Esophagus muscularis mucosa (tissue), 4 donors: ENCODE measurements around the gene ASTN2. TPM values are rescaled to one million over a fixed set of nuclear protein-coding genes. Genes with fewer than 3 reads are reported as not detected.
A peak's percentile ranks its signal among the peaks of the same experiment; 100 is the strongest.

Experiments
- DNase-seq: peaks from one replicate; pipeline ENCODE4 v3.0.0-alpha.2; 2017; ENCODE audit errors: extremely low spot score
- H3K27ac ChIP-seq, 4 donors: fragments of 200-600 bp; sonication (generic); replicated peaks in 1 of 4; 1 replicate in 3 of 4; 2 replicates in 1 of 4; pipeline ENCODE4 v1.5.1; 2016 to 2019; ENCODE audit warnings: mild to moderate bottlenecking in 1 of 4
- H3K27me3 ChIP-seq, 4 donors: fragments of 200-600 bp; sonication (generic); one replicate each; pipeline versions ENCODE4 v1.5.1 to v1.6.0; 2016 to 2019
- H3K36me3 ChIP-seq, 4 donors: fragments of 200-600 bp; sonication (generic); one replicate each; pipeline ENCODE4 v1.5.1; 2016 to 2019
- H3K4me1 ChIP-seq, 4 donors: fragments of 200-600 bp; sonication (generic); one replicate each; pipeline ENCODE4 v1.5.1; 2016 to 2019
- H3K4me3 ChIP-seq, 4 donors: fragments of 200-600 bp; sonication (generic); 1 replicate in 2 of 4; 2 replicates in 2 of 4; pipeline ENCODE4 v1.5.1; 2016 to 2019; ENCODE audit warnings: mild to moderate bottlenecking in 4 of 4, moderate library complexity in 1 of 4
- H3K9me3 ChIP-seq, 4 donors: fragments of 200-600 bp; sonication (generic); 1 replicate in 3 of 4; 2 replicates in 1 of 4; pipeline ENCODE4 v1.5.1; 2016 to 2019
- EP300 ChIP-seq: sonication (generic); formaldehyde crosslinking; IDR thresholded peaks from one replicate; pipeline ENCODE4 v1.6.1; 2017; ENCODE audit warnings: antibody characterized with exemption
- POLR2A ChIP-seq: fragments of 450-650 bp; IDR thresholded peaks from one replicate; pipeline ENCODE4 v1.6.1; 2017; ENCODE audit warnings: antibody characterized with exemption, moderate library complexity, mild to moderate bottlenecking, low read depth
- POLR2AphosphoS5 ChIP-seq, 2 donors: sonication (generic); formaldehyde crosslinking; IDR thresholded peaks; one replicate each; pipeline ENCODE4 v1.6.1; 2017; ENCODE audit warnings: antibody characterized with exemption in 2 of 2
- WGBS: methylation state at CpG from one replicate; pipeline ENCODE4 v1.1.5; 2018; 5-methylcytosine and 5-hydroxymethylcytosine counted together
- intact Hi-C: fragments of 100-400 bp; cut with DNase I; formaldehyde crosslinking; loops from one replicate; pipeline ENCODE4 v1.15.1; 2023
- total RNA-seq, 4 donors: library from RNA; depleted of rRNA; stranded (reverse); fragments of >200 nt; gene quantifications; one replicate each; pipeline versions ENCODE4 v1.1.0 to v1.2.1, GENCODE V29; 2016
- TF ChIP-seq, protein P1 (sequence below), 3 experiments: fragments of 200-600 bp in 2 of 3; fragments of 450-650 bp in 1 of 3; sonication (generic) in 2 of 3; IDR thresholded peaks; one replicate each; pipeline ENCODE4 v1.5.1; 2017 to 2019; ENCODE audit warnings: antibody characterized with exemption in 3 of 3, mild to moderate bottlenecking in 2 of 3, moderate library complexity in 1 of 3

Gene ASTN2
- total RNA-seq, 4 donors from 2014 or later = 4.2 to 6.9 (median 5.5) TPM

DNA sequence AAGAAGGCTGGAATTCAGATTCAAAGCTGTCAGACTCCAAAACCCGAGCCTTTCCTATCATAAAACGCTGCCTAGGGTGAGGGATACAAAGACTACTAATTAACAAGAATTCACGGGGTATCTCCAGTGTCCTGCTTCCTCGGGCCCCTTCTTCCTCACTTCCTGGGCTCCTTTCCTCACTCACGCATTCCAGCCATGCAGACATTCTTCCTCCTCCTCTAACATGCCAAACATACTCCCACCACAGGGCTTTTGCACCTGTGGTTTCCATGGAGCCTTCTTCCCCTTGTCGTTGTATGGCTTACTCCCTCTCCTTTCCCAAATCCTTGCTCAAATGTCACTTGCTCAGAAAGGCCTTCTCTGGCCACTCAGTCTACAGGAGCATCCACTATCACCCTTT, 919.1 kb downstream of the ASTN2 start:
- Histone ChIP-seq H3K27me3 (no peaks in the 10 kb centered on the region), H3K27ac (no peak overlapping the region), H3K4me1 (no peaks in the 10 kb centered on the region), H3K4me3 (no peak overlapping the region), H3K9me3 (no peaks in the 10 kb centered on the region), H3K36me3 (no peaks in the 10 kb centered on the region)
- DNase-seq = no peak
- TF ChIP-seq EP300 (no peak), POLR2AphosphoS5 (IDR thresholded peaks at IDR 0.05) (no peak), POLR2A (no peak)
- TF ChIP-seq, protein P1, sequence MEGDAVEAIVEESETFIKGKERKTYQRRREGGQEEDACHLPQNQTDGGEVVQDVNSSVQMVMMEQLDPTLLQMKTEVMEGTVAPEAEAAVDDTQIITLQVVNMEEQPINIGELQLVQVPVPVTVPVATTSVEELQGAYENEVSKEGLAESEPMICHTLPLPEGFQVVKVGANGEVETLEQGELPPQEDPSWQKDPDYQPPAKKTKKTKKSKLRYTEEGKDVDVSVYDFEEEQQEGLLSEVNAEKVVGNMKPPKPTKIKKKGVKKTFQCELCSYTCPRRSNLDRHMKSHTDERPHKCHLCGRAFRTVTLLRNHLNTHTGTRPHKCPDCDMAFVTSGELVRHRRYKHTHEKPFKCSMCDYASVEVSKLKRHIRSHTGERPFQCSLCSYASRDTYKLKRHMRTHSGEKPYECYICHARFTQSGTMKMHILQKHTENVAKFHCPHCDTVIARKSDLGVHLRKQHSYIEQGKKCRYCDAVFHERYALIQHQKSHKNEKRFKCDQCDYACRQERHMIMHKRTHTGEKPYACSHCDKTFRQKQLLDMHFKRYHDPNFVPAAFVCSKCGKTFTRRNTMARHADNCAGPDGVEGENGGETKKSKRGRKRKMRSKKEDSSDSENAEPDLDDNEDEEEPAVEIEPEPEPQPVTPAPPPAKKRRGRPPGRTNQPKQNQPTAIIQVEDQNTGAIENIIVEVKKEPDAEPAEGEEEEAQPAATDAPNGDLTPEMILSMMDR (IDR thresholded peaks at IDR 0.05) = no peak
- WGBS = 69% methylated on average over 6 of the region's 6 CpGs
- intact Hi-C loops = no loop called here

DNA sequence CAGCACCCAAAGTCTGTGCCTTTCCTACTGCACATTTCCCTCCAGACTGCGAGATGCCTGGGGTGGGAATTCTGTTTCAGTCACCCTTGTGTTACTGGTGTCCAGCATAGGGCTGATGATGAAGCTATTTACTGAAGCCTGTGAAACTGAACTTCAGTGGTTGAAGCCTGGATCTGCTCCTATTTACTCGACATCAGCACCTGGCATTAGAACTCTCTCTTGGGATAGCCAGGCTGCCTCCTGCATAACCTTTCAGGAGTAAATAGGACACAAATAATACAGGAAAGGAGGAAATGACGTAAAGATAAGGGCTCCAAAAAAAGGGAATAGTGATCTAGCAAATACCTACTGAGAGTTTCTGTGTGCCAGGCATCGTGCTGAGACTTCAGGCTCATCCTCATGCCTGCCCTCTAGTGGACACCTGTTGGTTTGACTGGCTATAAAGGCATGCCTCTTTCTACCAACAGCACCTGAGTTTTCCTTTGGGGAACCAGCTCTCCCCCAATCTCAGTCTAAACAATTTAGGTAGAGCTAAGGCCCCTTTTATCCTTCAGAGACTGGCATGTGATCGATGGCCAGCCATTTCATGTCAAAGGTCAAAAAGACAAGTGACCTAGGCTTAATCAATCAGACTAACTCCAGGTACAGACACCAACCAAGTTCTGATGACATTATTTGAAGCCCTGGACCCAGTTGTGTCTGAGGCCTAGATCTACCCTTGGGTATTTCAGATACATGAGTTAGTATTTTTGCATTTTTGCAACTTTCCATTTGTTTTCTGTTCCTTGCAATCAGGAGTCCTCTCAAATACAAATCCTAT, 919.8 kb downstream of the ASTN2 start:
- intact Hi-C loops = no loop called here
- H3K36me3 ChIP-seq = no peaks in the 10 kb centered on the region
- H3K27ac ChIP-seq = no peak overlapping the region
- no peak for DNase-seq
- H3K4me1 ChIP-seq = no peaks in the 10 kb centered on the region
- no peak overlapping the region for H3K4me3 ChIP-seq
- no peaks in the 10 kb centered on the region for H3K27me3 ChIP-seq
- no peaks in the 10 kb centered on the region for H3K9me3 ChIP-seq
- TF ChIP-seq POLR2A (no peak), EP300 (no peak)
- TF ChIP-seq, protein P1 (IDR thresholded peaks at IDR 0.05) = peak; percentile 9 to 53 (median 42)
- WGBS = 82% methylated on average over 5 of the region's 5 CpGs

DNA sequence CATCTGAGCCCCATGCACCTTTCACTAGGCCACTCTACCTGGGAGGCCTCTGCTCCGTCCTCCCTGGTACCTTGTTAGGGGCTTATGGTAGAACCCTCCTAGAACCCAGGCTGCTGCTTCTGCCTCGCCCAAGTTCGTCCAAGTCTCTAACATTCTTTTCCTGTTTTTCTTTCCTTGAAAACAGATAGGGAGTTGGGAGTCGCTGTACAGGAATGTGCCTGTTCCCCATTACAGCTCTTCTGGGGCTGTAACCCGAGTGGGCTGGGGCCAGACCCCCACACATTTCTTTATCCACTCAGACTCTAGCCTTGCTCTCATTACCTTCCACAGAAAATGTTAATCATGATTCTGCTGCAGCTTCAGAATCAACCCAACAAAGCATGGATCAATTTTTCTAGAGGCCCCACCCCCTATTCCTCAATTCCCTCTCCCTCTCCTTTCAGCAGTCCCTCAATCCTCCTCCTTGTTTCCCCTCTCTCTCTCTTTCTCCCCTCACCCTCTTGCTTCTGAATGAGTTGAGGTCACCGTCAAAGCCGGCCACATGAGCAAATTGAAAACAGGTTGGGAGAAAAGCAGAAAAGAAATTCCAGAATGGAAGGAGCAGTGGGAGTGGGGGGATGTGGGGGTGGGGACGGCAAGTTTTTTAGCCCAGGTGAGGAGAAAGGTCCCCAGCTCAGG, 921.5 kb downstream of the ASTN2 start:
- Histone ChIP-seq H3K4me1 (no peaks in the 10 kb centered on the region), H3K9me3 (no peaks in the 10 kb centered on the region), H3K27ac (no peak overlapping the region), H3K27me3 (no peaks in the 10 kb centered on the region), H3K36me3 (no peaks in the 10 kb centered on the region), H3K4me3 (no peak overlapping the region)
- no peak for DNase-seq
- WGBS = 86% methylated on average over 8 of the region's 8 CpGs
- TF ChIP-seq, protein P1 (IDR thresholded peaks at IDR 0.05) = no peak
- TF ChIP-seq EP300 (no peak), POLR2A (no peak), POLR2AphosphoS5 (IDR thresholded peaks at IDR 0.05) (no peak)
- intact Hi-C loops = no loop called here

DNA sequence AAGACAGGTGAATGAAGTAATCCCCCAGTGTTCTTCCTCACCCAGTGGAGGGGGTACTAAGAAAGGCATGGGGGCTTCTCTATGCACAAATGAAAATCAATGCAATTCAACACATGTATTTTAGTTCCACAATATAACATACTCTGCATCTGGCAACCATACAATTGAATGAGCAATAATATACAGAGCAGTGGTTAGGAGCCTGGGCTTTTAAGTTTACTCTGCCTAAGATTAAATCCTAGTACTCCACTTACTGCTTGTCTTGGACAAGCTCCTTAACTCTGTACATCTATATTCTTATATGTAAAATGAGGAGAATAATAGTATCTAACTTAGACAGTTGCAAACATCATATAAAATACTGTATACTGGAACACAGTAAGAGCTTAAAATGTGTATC, 923.2 kb downstream of the ASTN2 start:
- no peaks in the 10 kb centered on the region for H3K27me3 ChIP-seq
- no peaks in the 10 kb centered on the region for H3K36me3 ChIP-seq
- H3K9me3 ChIP-seq = no peaks in the 10 kb centered on the region
- no peak for DNase-seq
- TF ChIP-seq EP300 (no peak), POLR2AphosphoS5 (IDR thresholded peaks at IDR 0.05) (no peak)
- intact Hi-C loops = no loop called here
- H3K4me3 ChIP-seq = no peak overlapping the region
- no peak overlapping the region for H3K27ac ChIP-seq
- no peaks in the 10 kb centered on the region for H3K4me1 ChIP-seq

DNA sequence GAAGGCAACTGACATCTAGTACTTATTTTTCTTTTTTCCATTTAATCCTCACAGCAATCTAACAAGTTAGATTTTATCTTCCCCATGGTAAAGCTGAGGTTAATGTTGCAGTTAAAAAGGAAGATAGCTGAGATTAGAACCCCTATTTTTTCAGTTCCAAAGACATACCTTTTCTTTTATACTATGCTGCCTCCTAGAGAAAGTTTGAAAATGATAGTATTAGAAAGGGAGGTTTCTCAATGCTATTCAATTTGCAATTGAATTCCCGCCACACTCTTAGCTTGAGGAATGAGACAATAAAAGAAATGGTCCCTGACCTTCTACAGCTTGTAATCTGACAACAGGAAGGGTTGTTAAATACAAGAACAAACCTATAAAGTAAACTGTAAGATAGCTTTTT, 923.6 kb downstream of the ASTN2 start:
- no peaks in the 10 kb centered on the region for H3K4me1 ChIP-seq
- no peaks in the 10 kb centered on the region for H3K9me3 ChIP-seq
- no peak overlapping the region for H3K27ac ChIP-seq
- DNase-seq = no peak
- intact Hi-C loops = no loop called here
- no peaks in the 10 kb centered on the region for H3K36me3 ChIP-seq
- WGBS = 85% methylated on average over 1 of the region's 1 CpG
- no peak for TF ChIP-seq EP300
- TF ChIP-seq, protein P1 (IDR thresholded peaks at IDR 0.05) = no peak
- no peak for TF ChIP-seq POLR2AphosphoS5 (IDR thresholded peaks at IDR 0.05)
- TF ChIP-seq POLR2A = no peak
- H3K4me3 ChIP-seq = no peak overlapping the region
- H3K27me3 ChIP-seq = no peaks in the 10 kb centered on the region
